Measurements from ENCODE around the gene ADM. TPM values are rescaled to one million over a fixed set of nuclear protein-coding genes. Genes with fewer than 3 reads are reported as not detected.

Gene ADM
- total and polyA plus RNA-seq, 2 experiments from 2014 or later, result 75.8 to 95.9 TPM

DNA sequence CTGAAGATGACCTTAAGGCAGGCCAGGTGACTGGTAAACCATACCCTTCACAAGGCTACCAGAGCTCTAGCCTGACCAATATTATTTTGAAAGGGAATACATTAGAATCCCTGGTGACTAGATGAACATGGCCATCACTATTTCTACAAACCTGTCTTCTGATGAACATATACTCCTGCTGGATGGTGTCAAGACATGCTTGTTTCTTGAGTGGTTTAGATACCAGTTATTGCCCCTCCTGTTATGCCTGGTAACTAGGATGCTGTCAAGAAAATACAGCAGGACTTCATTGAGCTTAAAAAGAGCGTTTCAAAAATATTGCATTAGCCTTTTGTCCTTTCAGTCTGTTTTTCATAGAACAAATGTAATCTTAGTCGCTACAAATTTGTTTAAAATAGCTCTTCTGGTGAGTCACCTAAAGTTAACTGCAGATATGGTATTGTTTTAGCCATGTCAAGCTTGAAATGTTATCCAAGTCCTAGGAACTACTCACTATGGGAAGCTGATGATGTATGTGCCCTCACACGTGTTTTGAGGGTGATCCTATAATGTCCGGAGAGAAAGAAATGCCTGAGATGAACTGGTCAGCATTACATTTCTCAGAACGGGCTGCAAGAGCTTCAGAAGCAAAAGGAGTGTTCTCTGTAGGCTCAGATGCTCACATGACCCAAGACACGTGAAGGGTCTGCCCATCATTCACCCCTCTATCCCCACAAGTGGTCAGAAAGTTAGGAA lies 20.6 kb downstream of the ADM start:
- Histone ChIP-seq H3K4me3 (no peak overlapping the region), H3K79me2 (replicated peaks; ENCODE audit: insufficient read depth) (no peaks in the 10 kb centered on the region), H3K27ac (ENCODE audit: low read depth) (no peak overlapping the region), H4K20me1 (replicated peaks; ENCODE audit: insufficient read depth) (no peaks in the 10 kb centered on the region), H3K4me1 (ENCODE audit: insufficient read depth) (peaks cover 24% of the 10 kb centered on the region), H3K9me2 (ENCODE audit: insufficient read depth) (peaks cover 23% of the 10 kb centered on the region), H3F3A (replicated peaks; ENCODE audit: low read depth) (no peaks in the 10 kb centered on the region), H3K27me3 (ENCODE audit: insufficient read depth) (no peaks in the 10 kb centered on the region), H2AFZ (no peak overlapping the region), H3K4me2 (no peak overlapping the region), H3K36me3 (ENCODE audit: insufficient read depth) (no peaks in the 10 kb centered on the region)
- DNase-seq (ENCODE audit: low spot score) (no peak), ATAC-seq (no peak)
- Mint-ChIP-seq H3K4me1 (peaks cover 34% of the 10 kb centered on the region), H3K4me3 (no peak overlapping the region), H3K27ac (no peak overlapping the region), H3K36me3 (ENCODE audit: low read depth) (no peaks in the 10 kb centered on the region), H3K9me3 (no peaks in the 10 kb centered on the region), H3K27me3 (ENCODE audit: insufficient read depth, low read depth, poor library complexity) (peaks cover 7% of the 10 kb centered on the region)
- TF ChIP-seq, protein P1, sequence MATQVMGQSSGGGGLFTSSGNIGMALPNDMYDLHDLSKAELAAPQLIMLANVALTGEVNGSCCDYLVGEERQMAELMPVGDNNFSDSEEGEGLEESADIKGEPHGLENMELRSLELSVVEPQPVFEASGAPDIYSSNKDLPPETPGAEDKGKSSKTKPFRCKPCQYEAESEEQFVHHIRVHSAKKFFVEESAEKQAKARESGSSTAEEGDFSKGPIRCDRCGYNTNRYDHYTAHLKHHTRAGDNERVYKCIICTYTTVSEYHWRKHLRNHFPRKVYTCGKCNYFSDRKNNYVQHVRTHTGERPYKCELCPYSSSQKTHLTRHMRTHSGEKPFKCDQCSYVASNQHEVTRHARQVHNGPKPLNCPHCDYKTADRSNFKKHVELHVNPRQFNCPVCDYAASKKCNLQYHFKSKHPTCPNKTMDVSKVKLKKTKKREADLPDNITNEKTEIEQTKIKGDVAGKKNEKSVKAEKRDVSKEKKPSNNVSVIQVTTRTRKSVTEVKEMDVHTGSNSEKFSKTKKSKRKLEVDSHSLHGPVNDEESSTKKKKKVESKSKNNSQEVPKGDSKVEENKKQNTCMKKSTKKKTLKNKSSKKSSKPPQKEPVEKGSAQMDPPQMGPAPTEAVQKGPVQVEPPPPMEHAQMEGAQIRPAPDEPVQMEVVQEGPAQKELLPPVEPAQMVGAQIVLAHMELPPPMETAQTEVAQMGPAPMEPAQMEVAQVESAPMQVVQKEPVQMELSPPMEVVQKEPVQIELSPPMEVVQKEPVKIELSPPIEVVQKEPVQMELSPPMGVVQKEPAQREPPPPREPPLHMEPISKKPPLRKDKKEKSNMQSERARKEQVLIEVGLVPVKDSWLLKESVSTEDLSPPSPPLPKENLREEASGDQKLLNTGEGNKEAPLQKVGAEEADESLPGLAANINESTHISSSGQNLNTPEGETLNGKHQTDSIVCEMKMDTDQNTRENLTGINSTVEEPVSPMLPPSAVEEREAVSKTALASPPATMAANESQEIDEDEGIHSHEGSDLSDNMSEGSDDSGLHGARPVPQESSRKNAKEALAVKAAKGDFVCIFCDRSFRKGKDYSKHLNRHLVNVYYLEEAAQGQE (IDR thresholded peaks at IDR 0.05; ENCODE audit: unreplicated experiment), result no peak
- no peak for TF ChIP-seq JUNB (IDR thresholded peaks at IDR 0.05; ENCODE audit: unreplicated experiment)
- TF ChIP-seq STAT1 (IDR thresholded peaks at IDR 0.05; ENCODE audit: unreplicated experiment), result no peak
- TF ChIP-seq CREB1 (CRISPR knock-in tag; IDR thresholded peaks at IDR 0.05; ENCODE audit: low read depth), result no peak
- no peak for TF ChIP-seq EZH2phosphoT487 (IDR thresholded peaks at IDR 0.05; ENCODE audit: unreplicated experiment)
- TF ChIP-seq CTCF (conservative IDR thresholded peaks at IDR 0.05; ENCODE audit: low read depth in 2 of 2), result no peak
- TF ChIP-seq, protein P2, sequence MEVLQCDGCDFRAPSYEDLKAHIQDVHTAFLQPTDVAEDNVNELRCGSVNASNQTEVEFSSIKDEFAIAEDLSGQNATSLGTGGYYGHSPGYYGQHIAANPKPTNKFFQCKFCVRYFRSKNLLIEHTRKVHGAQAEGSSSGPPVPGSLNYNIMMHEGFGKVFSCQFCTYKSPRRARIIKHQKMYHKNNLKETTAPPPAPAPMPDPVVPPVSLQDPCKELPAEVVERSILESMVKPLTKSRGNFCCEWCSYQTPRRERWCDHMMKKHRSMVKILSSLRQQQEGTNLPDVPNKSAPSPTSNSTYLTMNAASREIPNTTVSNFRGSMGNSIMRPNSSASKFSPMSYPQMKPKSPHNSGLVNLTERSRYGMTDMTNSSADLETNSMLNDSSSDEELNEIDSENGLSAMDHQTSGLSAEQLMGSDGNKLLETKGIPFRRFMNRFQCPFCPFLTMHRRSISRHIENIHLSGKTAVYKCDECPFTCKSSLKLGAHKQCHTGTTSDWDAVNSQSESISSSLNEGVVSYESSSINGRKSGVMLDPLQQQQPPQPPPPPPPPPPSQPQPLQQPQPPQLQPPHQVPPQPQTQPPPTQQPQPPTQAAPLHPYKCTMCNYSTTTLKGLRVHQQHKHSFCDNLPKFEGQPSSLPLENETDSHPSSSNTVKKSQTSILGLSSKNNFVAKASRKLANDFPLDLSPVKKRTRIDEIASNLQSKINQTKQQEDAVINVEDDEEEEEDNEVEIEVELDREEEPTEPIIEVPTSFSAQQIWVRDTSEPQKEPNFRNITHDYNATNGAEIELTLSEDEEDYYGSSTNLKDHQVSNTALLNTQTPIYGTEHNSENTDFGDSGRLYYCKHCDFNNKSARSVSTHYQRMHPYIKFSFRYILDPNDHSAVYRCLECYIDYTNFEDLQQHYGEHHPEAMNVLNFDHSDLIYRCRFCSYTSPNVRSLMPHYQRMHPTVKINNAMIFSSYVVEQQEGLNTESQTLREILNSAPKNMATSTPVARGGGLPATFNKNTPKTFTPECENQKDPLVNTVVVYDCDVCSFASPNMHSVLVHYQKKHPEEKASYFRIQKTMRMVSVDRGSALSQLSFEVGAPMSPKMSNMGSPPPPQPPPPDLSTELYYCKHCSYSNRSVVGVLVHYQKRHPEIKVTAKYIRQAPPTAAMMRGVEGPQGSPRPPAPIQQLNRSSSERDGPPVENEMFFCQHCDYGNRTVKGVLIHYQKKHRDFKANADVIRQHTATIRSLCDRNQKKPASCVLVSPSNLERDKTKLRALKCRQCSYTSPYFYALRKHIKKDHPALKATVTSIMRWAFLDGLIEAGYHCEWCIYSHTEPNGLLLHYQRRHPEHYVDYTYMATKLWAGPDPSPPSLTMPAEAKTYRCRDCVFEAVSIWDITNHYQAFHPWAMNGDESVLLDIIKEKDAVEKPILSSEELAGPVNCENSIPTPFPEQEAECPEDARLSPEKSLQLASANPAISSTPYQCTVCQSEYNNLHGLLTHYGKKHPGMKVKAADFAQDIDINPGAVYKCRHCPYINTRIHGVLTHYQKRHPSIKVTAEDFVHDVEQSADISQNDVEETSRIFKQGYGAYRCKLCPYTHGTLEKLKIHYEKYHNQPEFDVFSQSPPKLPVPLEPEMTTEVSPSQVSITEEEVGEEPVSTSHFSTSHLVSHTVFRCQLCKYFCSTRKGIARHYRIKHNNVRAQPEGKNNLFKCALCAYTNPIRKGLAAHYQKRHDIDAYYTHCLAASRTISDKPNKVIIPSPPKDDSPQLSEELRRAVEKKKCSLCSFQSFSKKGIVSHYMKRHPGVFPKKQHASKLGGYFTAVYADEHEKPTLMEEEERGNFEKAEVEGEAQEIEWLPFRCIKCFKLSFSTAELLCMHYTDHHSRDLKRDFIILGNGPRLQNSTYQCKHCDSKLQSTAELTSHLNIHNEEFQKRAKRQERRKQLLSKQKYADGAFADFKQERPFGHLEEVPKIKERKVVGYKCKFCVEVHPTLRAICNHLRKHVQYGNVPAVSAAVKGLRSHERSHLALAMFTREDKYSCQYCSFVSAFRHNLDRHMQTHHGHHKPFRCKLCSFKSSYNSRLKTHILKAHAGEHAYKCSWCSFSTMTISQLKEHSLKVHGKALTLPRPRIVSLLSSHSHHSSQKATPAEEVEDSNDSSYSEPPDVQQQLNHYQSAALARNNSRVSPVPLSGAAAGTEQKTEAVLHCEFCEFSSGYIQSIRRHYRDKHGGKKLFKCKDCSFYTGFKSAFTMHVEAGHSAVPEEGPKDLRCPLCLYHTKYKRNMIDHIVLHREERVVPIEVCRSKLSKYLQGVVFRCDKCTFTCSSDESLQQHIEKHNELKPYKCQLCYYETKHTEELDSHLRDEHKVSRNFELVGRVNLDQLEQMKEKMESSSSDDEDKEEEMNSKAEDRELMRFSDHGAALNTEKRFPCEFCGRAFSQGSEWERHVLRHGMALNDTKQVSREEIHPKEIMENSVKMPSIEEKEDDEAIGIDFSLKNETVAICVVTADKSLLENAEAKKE (CRISPR knock-in tag; IDR thresholded peaks at IDR 0.05), result no peak
